Measurements from ENCODE around the gene SHOC2.

GRCh38 chr10:110983466-110983865 lies 64.1 kb downstream of the SHOC2 start:
- TF ChIP-seq CTCF (IDR thresholded peaks at IDR 0.05) (no peak), ZFX (IDR thresholded peaks at IDR 0.05; ENCODE audit: borderline replicate concordance) (no peak)

Measured in 22Rv1 (cell line).